IMR-90 (cell line): ENCODE measurements around the gene TCF4. TPM values are rescaled to one million over a fixed set of nuclear protein-coding genes. Genes with fewer than 3 reads are reported as not detected.
A peak's percentile ranks its signal among the peaks of the same experiment; 100 is the strongest.

Experiments
- ATAC-seq: fragments of 200-7000 bp; cut with Tn5 transposase; 2 replicates; pipeline ENCODE4 v1.9.1; 2020; ENCODE audit warnings: low read depth, mild to moderate bottlenecking, moderate library complexity
- BruUV-seq: library from RNA; stranded (reverse); fragments of 400-500 nt; replicated peaks from 2 replicates; lab custom pipeline; 2021; lab: Mats Ljungman, UMichigan
- CTCF ChIA-PET: fragments of 300-600 bp; formaldehyde crosslinking; extraction: SDS; loops from one replicate; lab custom pipeline; 2021; ENCODE audit warnings: antibody characterized with exemption; lab: Yijun Ruan, JAX
- POLR2A ChIA-PET: fragments of 300-600 bp; sonication (Branson Sonifier 250); formaldehyde crosslinking; loops from one replicate; lab custom pipeline; 2022; ENCODE audit warnings: antibody characterized with exemption; ENCODE audit not compliant: unreplicated experiment; lab: Charles Lee
- DNase-seq: peaks from one replicate; pipeline ENCODE4 v3.0.0; 2013
- H2AFZ ChIP-seq: replicated peaks from 2 replicates; pipeline ENCODE3; 2013; ENCODE audit warnings: low read length, mild to moderate bottlenecking; ENCODE audit not compliant: poor library complexity
- H2AK5ac ChIP-seq: 2 replicates; pipeline ENCODE4 v1.6.1; 2013; ENCODE audit warnings: low read depth, low read length, inconsistent platforms
- H2AK9ac ChIP-seq: replicated peaks from 2 replicates; pipeline ENCODE3; 2013; ENCODE audit warnings: mild to moderate bottlenecking, low read depth, low read length, moderate library complexity; ENCODE audit not compliant: poor library complexity
- H2BK120ac ChIP-seq: 2 replicates; pipeline ENCODE4 v1.6.1; 2013; ENCODE audit warnings: low read depth, low read length, inconsistent platforms
- H2BK15ac ChIP-seq: 3 replicates; pipeline ENCODE4 v1.6.1; 2013; ENCODE audit warnings: low read depth, low read length, inconsistent platforms
- H2BK20ac ChIP-seq: 2 replicates; pipeline ENCODE4 v1.6.1; 2013; ENCODE audit warnings: low read depth, mild to moderate bottlenecking, inconsistent platforms, low read length, moderate library complexity
- H2BK5ac ChIP-seq: 2 replicates; pipeline ENCODE4 v1.6.1; 2013; ENCODE audit warnings: mild to moderate bottlenecking, low read depth, low read length, inconsistent platforms; ENCODE audit not compliant: poor library complexity, severe bottlenecking
- H3K14ac ChIP-seq: replicated peaks from 2 replicates; pipeline ENCODE4 v1.6.1; 2013; ENCODE audit warnings: low read depth, low read length, inconsistent platforms
- H3K18ac ChIP-seq: 2 replicates; pipeline ENCODE4 v1.6.1; 2013; ENCODE audit warnings: low read depth, low read length, control low read depth
- H3K23ac ChIP-seq: 2 replicates; pipeline ENCODE4 v1.6.1; 2013; ENCODE audit warnings: low read depth, low read length, inconsistent platforms
- H3K27ac ChIP-seq: 2 replicates; pipeline ENCODE4 v1.5.1; 2013; ENCODE audit warnings: mild to moderate bottlenecking, control low read depth, low read length; ENCODE audit not compliant: insufficient read depth
- H3K27me3 ChIP-seq: 2 replicates; pipeline ENCODE4 v1.6.1; 2013; ENCODE audit warnings: low read length; ENCODE audit not compliant: control insufficient read depth, insufficient read depth
- H3K36me3 ChIP-seq: 2 replicates; pipeline ENCODE4 v1.6.1; 2013; ENCODE audit warnings: low read length, mixed read lengths; ENCODE audit not compliant: control insufficient read depth, insufficient read depth
- H3K4ac ChIP-seq: 2 replicates; pipeline ENCODE4 v1.6.1; 2013; ENCODE audit warnings: low read depth, low read length, inconsistent platforms
- H3K4me1 ChIP-seq: 2 replicates; pipeline ENCODE4 v1.6.1; 2013; ENCODE audit warnings: low read length, mixed read lengths; ENCODE audit not compliant: control insufficient read depth, insufficient read depth
- H3K4me2 ChIP-seq: 2 replicates; pipeline ENCODE4 v1.6.1; 2013; ENCODE audit warnings: low read depth, mild to moderate bottlenecking, control low read depth, low read length, moderate library complexity
- H3K4me3 ChIP-seq: 2 replicates; pipeline ENCODE4 v1.5.1; 2013; ENCODE audit warnings: low read depth, mild to moderate bottlenecking, control low read depth, low read length, moderate library complexity; ENCODE audit not compliant: insufficient read depth
- H3K56ac ChIP-seq: 2 replicates; pipeline ENCODE4 v1.6.1; 2013; ENCODE audit warnings: low read length, inconsistent platforms; ENCODE audit not compliant: insufficient read depth; ENCODE audit errors: extremely low read depth
- H3K79me1 ChIP-seq, 2 experiments: 2 replicates each; pipeline ENCODE4 v1.6.1; 2013; ENCODE audit warnings: low read length in 2 of 2, inconsistent platforms in 1 of 2, low read depth in 1 of 2
- H3K9ac ChIP-seq: 2 replicates; pipeline ENCODE4 v1.6.1; 2013; ENCODE audit warnings: low read depth, low read length, control low read depth
- H3K9me1 ChIP-seq: 2 replicates; pipeline ENCODE4 v1.6.1; 2013; ENCODE audit warnings: low read length, inconsistent platforms; ENCODE audit not compliant: insufficient read depth
- H3K9me3 ChIP-seq: 2 replicates; pipeline ENCODE4 v1.6.1; 2013; ENCODE audit warnings: low read length; ENCODE audit not compliant: control insufficient read depth, insufficient read depth
- H4K20me1 ChIP-seq: 2 replicates; pipeline ENCODE4 v1.6.1; 2013; ENCODE audit warnings: low read length, inconsistent platforms; ENCODE audit not compliant: insufficient read depth
- H4K5ac ChIP-seq: 2 replicates; pipeline ENCODE4 v1.6.1; 2013; ENCODE audit warnings: mild to moderate bottlenecking, low read depth, low read length, control low read depth
- H4K8ac ChIP-seq, 2 experiments: 2 replicates each; pipeline ENCODE4 v1.6.1; 2013; ENCODE audit warnings: low read depth in 2 of 2, low read length in 2 of 2, control low read depth in 1 of 2, inconsistent platforms in 1 of 2
- H4K91ac ChIP-seq: 2 replicates; pipeline ENCODE4 v1.6.1; 2013; ENCODE audit warnings: low read depth, low read length, inconsistent platforms; ENCODE audit not compliant: insufficient read depth
- BHLHE40 ChIP-seq: fragments of 150-350 bp; IDR thresholded peaks from 2 replicates; pipeline ENCODE4 v1.6.1; 2016; ENCODE audit warnings: mild to moderate bottlenecking, low read depth, low read length
- CHD1 ChIP-seq: IDR thresholded peaks from 2 replicates; pipeline ENCODE4 v1.6.1; 2012; ENCODE audit warnings: low read depth, low read length, improper control_type of control experiment
- MAFK ChIP-seq: IDR thresholded peaks from 2 replicates; pipeline ENCODE4 v1.6.1; 2012; ENCODE audit warnings: low read depth, low read length, improper control_type of control experiment
- WGBS, 2 experiments: methylation state at CpG; one replicate each; pipeline versions ENCODE4 v1.1.5 to v1.1.7; 2013; ENCODE audit warnings: missing lambda C conversion rate in 2 of 2; ENCODE audit not compliant: insufficient read length in 1 of 2; ENCODE audit errors: extremely low coverage in 2 of 2; 5-methylcytosine and 5-hydroxymethylcytosine counted together
- dilution Hi-C: fragments of 300-500 bp; cut with HindIII; formaldehyde crosslinking; loops from one replicate; pipeline ENCODE4 v1.14.3; 2018; ENCODE audit warnings: low sequenced_read_pairs; ENCODE audit not compliant: unreplicated experiment
- in situ Hi-C: fragments of 300-500 bp; cut with MboI; formaldehyde crosslinking; loops from 3 replicates; pipeline ENCODE4 v1.14.3; 2019; ENCODE audit warnings: low sequenced_read_pairs, inconsistent platforms, mixed read lengths
- intact Hi-C: fragments of 100-400 bp; cut with micrococcal nuclease; formaldehyde crosslinking; loops from 2 replicates; pipeline ENCODE4 v1.10.0; 2022
- polyA plus RNA-seq, 3 experiments: library from polyadenylated mRNA; depleted of rRNA; stranded (reverse); fragments of >200 nt; gene quantifications; 2 replicates each; pipeline ENCODE4 v1.2.3, GENCODE V29; 2012; ENCODE audit warnings: low replicate concordance in 1 of 3
- total RNA-seq: library from RNA; depleted of rRNA; stranded (reverse); fragments of >200 nt; gene quantifications from 2 replicates; pipeline ENCODE4 v1.2.3, GENCODE V29; 2012

The TCF4 gene
- total and polyA plus RNA-seq, 2 of the 4 experiments (the other 2 are of a cell fraction) = 30.0 to 87.1 TPM

GRCh38 chr18:55588870-55589595, 1.0 kb upstream of the TCF4 start:
- Histone ChIP-seq H2AFZ (no peak overlapping the region), H2AK5ac (no peak overlapping the region), H3K27ac (peak overlapping the region; percentile 76), H4K8ac (peak overlapping the region in 1 of 2 experiments; percentile 14; a peak in 3 of 4 replicates), H3K18ac (peak overlapping the region; percentile 76), H2AK9ac (no peak overlapping the region), H2BK120ac (peak overlapping the region; percentile 27; the same call in 1 of the 2 replicates), H3K23ac (peak overlapping the region; percentile 65), H3K9me3 (no peaks in the 10 kb centered on the region), H3K4me3 (peak overlapping the region; percentile 78), H3K9ac (peak overlapping the region; percentile 97), H3K14ac (peak overlapping the region; percentile 26), H3K79me1 (peaks cover 0 to 19% of the 10 kb centered on the region in 2 experiments; a peak in 2 of 4 replicates), H4K5ac (peak overlapping the region; percentile 61; the same call in 1 of the 2 replicates), H2BK20ac (peak overlapping the region; percentile 28; the same call in 1 of the 2 replicates), H4K91ac (peak overlapping the region; percentile 74; the same call in 1 of the 2 replicates), H3K27me3 (no peaks in the 10 kb centered on the region), H3K9me1 (no peaks in the 10 kb centered on the region), H4K20me1 (no peaks in the 10 kb centered on the region), H2BK5ac (peak overlapping the region; percentile 93), H3K56ac (peak overlapping the region; percentile 90), H2BK15ac (peak overlapping the region; percentile 29; the same call in 1 of the 3 replicates), H3K4ac (peak overlapping the region; percentile 19; the same call in 1 of the 2 replicates), H3K36me3 (no peaks in the 10 kb centered on the region), H3K4me1 (peaks cover 3% of the 10 kb centered on the region), H3K4me2 (peak overlapping the region; percentile 90)
- TF ChIP-seq BHLHE40 (no peak), CHD1 (no peak), MAFK (peak; percentile 53; the same call in 1 of the 2 replicates)
- intact Hi-C loops = loop anchor here (1.0 to 10.0 kb wide), 11 partner anchors 87 to 987 kb away; no protein-coding TSS in a partner anchor
- BruUV-seq = no TSS peak
- DNase-seq (peak; percentile 19), ATAC-seq (no peak)
- dilution Hi-C loops = no loop called here
- in situ Hi-C loops = loop anchor here (5.0 to 10.0 kb wide), 2 partner anchors 172 to 354 kb away; no protein-coding TSS in a partner anchor
- POLR2A ChIA-PET = interaction anchor here (0.7 kb wide), 1 partner anchor 8 kb away, joined by 3 read pairs; no protein-coding TSS in a partner anchor
- CTCF ChIA-PET = no interaction called here
- WGBS, 2 experiments = no CpG with 5 or more reads among the region's 12 CpGs
